COLO668 (cell line): ENCODE results near the gene MARCKS.
A peak's percentile ranks its signal among the peaks of the same experiment; 100 is the strongest.

Source experiments
- DNase-seq: peaks from one replicate; lab custom pipeline; 2025; ENCODE audit not compliant: unreplicated experiment; lab: John Stamatoyannopoulos, UW

Gene MARCKS

GRCh38 chr6:113848811-113849210 is 8.3 kb upstream of the MARCKS start:
- no peak for DNase-seq

DNA sequence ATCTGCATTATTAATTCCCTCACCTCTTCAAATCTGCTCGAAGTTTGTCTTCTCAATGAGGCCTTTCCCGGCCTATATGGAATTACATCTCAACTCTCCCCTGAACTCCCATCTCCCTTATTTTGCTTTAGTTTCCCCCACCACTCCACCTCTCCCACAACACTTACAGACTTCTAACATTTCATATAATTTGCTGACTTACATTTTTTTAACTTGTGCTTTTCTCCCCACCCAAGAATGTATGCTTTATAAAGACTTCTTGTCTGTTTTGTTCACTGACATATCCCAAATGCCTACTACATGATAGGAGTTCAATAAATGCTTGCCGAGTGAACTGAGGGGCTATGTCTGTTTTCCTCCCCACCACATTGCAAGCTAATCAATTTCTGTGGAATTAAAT is 3.9 kb upstream of the MARCKS start:
- DNase-seq = no peak

- peak; percentile 82 for DNase-seq
Observed at GRCh38 chr6:113854531-113855499, 2.3 kb upstream of the MARCKS start.

DNA sequence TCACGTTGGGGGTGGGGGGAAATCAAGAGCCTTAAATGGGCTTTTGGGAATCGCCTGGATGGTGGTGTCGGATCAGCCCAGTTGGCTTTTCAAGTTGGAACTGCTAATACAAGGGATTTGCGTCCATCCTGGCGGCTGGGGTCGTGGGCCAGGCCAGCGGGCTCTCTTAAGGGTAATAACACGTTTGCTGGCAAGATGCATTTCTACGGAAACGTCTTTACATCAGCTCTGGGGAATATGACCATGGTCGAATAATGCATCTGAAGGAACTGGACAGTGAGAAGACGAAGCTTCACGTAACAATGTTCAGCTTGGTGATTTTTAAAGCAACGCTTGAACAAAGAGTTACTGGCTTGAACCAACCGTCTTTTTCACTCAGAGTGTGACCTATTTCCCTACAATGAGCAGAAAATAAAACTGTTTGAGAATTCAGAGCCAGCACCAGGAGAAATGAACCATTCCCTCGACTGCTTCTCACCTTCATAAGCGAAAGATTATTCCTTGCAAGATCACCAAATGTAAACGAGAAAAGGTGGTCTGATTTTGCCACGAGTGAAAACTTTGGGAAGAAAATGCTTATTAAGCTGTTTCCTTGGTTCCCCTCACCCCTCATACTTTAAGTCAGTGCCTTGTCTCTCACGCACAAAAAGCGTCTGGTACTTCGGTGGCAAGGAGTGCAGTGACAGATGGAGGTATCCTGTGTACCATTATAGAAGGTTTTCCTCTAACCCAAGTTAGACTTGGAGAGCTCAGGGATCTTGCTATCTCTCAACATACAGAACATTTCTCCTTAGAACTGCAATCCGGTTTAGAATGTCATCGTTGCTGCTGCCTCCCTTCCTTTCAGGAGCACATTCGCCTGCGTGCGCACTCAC is 1.4 kb upstream of the MARCKS start:
- DNase-seq = peak; percentile 44

- no peak for DNase-seq
Observed at GRCh38 chr6:113856375-113856624, 845 bp upstream of the MARCKS start.

GRCh38 chr6:113857556-113858479 is 673 bp downstream of the MARCKS start:
- DNase-seq = peak; percentile 59

DNA sequence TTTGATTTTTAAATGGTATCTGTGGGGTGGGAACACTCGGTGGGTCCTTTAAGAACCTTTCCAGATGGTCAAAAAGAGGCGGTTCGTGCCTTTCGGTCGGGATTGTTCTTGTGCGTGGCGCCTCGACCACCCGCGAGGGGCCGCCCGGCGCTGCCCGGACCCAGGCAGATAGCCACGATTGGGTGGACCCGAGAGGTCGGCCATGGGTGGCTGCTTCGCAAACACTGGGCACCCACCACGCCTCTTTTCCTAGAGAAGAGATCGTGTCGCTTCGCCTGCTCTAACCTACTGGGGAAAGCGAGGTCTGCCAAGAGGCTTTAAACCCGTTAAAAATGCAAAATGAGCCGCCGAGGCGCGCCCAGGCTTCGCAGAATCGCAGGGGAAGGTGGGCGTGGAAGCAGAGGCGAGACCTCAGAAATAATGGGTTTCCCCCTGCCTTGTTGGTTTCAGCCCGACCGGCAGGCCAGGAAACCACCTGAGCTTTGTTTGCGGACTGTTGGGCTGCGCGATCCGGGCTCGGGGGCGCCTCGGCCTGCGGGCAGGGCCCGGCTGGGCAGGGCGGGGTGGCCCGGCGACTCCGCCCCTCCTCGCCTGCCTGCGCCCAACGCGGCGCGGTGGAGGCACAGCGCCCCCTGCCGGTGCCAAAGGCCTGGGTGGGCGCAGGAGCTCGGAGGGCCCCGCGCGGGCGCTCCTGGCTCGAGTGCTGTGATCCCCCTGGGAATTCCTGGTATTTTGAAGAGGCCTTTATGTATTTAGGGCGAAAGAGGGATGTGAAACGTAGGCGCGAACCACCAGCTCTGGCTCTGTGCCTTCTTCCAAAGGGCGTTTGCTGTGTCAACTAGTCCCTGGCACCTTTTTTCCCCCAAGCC is 1.6 kb downstream of the MARCKS start:
- peak; percentile 91 for DNase-seq

- peak; percentile 57 for DNase-seq
Observed at GRCh38 chr6:113859349-113860180, 2.4 kb downstream of the MARCKS start.

GRCh38 chr6:113860181-113860955 is 3.2 kb downstream of the MARCKS start:
- peak; percentile 53 for DNase-seq

GRCh38 chr6:113862112-113862511 is 5.0 kb downstream of the MARCKS start:
- DNase-seq = no peak

GRCh38 chr6:113870917-113871316 is 13.8 kb downstream of the MARCKS start:
- DNase-seq = no peak

DNA sequence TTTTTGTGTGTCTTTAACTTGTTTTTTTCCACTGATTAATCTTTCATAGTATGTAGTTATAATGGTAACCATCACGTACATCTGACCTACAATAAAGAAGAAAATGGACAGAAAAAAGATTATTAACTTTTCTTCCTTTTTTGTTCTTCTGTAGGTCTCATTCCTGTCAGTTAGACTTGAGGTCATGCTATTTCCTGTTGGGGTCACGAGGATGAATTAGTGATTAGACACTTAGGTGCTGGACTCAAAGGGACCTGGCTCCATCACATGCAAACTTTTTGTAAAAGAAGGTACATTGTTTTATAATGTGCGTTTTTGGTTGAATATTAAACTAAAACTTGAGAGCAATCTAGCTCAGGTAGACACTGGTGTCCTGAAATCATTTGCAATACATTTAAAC is 14.8 kb downstream of the MARCKS start:
- DNase-seq = no peak

DNA sequence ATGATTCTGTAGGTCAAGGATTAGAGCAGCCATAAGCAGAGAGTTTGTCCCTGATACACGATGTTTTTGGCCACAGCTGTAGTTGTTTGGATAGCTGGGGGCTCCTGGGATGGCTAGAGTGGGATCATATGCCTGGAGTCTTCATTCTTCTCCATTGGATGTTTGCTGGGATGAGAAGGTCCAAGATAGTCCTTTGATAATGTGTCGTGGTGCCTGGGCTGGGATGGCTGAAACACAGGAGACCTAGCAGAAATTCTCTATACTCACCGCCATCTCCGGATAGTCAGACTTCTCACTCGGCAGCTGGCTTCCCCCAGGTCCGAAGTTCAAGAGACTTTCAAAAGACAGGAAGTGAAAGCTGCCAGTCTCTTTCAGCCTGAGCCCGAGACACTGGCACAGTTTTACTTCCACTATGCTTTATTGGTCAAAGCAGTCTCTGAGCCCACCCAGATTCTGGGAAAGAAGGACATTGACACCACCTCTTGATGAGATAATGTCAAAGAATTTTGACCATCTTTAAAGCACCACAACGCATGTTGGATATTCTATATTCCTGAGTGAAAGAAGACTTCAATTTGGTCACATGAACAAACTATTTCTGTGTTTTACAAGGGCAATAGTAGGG is 16.0 kb downstream of the MARCKS start:
- DNase-seq = peak; percentile 85

DNA sequence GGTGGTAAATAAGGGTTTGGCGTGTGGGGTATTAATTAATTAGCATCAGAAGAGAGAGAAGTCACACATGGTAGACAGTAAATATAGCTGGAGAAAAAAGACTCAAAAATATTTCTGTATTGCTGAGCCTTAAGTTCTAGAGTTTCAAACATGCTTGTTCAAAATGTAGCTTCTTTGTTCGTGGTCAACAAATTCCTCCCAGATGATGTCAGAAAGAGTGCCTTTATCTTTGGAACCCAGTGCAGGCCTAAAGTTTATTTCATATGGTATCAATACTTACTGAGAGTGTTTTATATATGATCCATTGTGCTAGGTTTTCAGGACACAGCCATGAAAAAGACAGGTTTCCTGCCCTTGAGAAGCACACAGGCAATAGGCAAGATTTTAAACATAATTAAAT is 18.3 kb downstream of the MARCKS start:
- no peak for DNase-seq

DNA sequence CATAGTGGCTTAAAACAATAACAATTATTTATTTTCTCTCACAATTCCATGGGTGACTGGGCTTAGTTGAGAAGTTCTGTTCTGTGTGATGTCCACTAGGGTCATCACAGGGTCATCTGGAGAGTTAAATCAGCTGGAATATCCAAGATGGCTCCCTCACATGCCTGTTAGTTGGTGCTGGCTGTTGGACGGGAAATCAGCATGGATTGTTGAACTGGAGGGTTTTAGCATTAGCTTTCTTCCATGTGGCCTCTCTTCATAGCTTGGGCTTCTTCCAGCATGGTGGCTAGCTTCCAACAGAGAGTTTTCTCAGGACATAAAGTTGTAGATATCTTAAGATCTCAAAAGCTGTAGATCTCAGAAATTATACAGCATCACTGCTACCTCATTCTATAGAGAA is 19.6 kb downstream of the MARCKS start:
- no peak for DNase-seq

GRCh38 chr6:113879186-113880096 is 22.3 kb downstream of the MARCKS start:
- DNase-seq = peak; percentile 47

- DNase-seq = no peak
Observed at GRCh38 chr6:113881478-113881980, 24.4 kb downstream of the MARCKS start.
